Ishikawa (cell line): ENCODE measurements around the gene ATP10D.

Experiments
- CEBPB ChIP-seq: IDR thresholded peaks from 2 replicates; pipeline ENCODE4 v1.6.1; 2012
- CREB1 ChIP-seq: IDR thresholded peaks from 2 replicates; pipeline ENCODE4 v1.6.1; 2012; ENCODE audit warnings: low read depth
- EGR1 ChIP-seq: IDR thresholded peaks from 2 replicates; pipeline ENCODE4 v1.6.1; 2012
- EP300 ChIP-seq: IDR thresholded peaks from 2 replicates; pipeline ENCODE4 v1.6.1; 2012; ENCODE audit warnings: borderline replicate concordance
- FOXM1 ChIP-seq: IDR thresholded peaks from 2 replicates; pipeline ENCODE4 v1.6.1; 2012; ENCODE audit warnings: low read depth, borderline replicate concordance
- MAX ChIP-seq: IDR thresholded peaks from 2 replicates; pipeline ENCODE4 v1.6.1; 2012
- NFIC ChIP-seq: IDR thresholded peaks from 2 replicates; pipeline ENCODE4 v1.6.1; 2012
- RAD21 ChIP-seq: IDR thresholded peaks from 2 replicates; pipeline ENCODE4 v1.6.1; 2012; ENCODE audit warnings: low read depth
- REST ChIP-seq: IDR thresholded peaks from 2 replicates; pipeline ENCODE4 v1.6.1; 2012; ENCODE audit warnings: low read depth, mild to moderate bottlenecking
- TAF1 ChIP-seq: IDR thresholded peaks from 2 replicates; pipeline ENCODE4 v1.6.1; 2012; ENCODE audit warnings: low read depth, mild to moderate bottlenecking
- TCF12 ChIP-seq: IDR thresholded peaks from 2 replicates; pipeline ENCODE4 v1.6.1; 2012; ENCODE audit warnings: low read depth
- TEAD4 ChIP-seq: IDR thresholded peaks from 2 replicates; pipeline ENCODE4 v1.6.1; 2012
- USF1 ChIP-seq: IDR thresholded peaks from 2 replicates; pipeline ENCODE4 v1.6.1; 2012
- YY1 ChIP-seq: IDR thresholded peaks from 2 replicates; pipeline ENCODE4 v1.6.1; 2012; ENCODE audit warnings: low read depth
- ZBTB7A ChIP-seq: IDR thresholded peaks from 2 replicates; pipeline ENCODE4 v1.6.1; 2012; ENCODE audit warnings: low read depth

ATP10D gene

GRCh38 chr4:47534772-47535171 is 49.7 kb downstream of the ATP10D start:
- TF ChIP-seq NFIC (no peak), TEAD4 (no peak), ZBTB7A (no peak), MAX (no peak), RAD21 (no peak), EGR1 (no peak), TCF12 (no peak), CREB1 (no peak), USF1 (no peak)

- TF ChIP-seq EP300 (no peak), FOXM1 (no peak), REST (no peak), ZBTB7A (no peak), TAF1 (no peak), NFIC (no peak), TEAD4 (no peak), CREB1 (no peak), USF1 (no peak), YY1 (no peak), RAD21 (no peak), TCF12 (no peak), CEBPB (no peak)
Measured at GRCh38 chr4:47535567-47536147, 50.6 kb downstream of the ATP10D start.

DNA sequence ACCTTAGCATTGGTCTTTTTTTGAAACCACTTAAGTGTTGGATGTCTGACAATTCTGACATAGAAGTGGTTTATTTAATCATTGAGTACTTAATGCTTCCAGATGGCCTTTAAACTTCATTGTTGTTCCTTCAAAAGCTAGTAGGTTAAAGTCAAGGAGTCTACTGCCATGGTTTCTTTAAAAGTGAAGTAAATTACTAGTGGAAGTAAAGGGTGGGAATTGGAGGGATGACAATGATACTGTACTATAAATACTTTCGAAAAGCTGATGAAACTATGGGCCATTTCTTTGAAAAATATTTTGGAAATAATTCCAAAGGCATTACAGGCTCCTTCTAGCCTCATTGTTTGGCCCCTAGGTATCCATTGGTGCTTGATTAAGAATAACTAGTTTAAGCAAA is 51.9 kb downstream of the ATP10D start:
- TF ChIP-seq TEAD4: no peak
- TF ChIP-seq TCF12: no peak
- TF ChIP-seq USF1: no peak
- no peak for TF ChIP-seq NFIC
- no peak for TF ChIP-seq ZBTB7A
- no peak for TF ChIP-seq FOXM1
- no peak for TF ChIP-seq RAD21

- no peak for TF ChIP-seq FOXM1
- no peak for TF ChIP-seq CREB1
- no peak for TF ChIP-seq USF1
- TF ChIP-seq EP300: no peak
- TF ChIP-seq TEAD4: no peak
- TF ChIP-seq ZBTB7A: no peak
- TF ChIP-seq EGR1: no peak
- no peak for TF ChIP-seq TAF1
- TF ChIP-seq RAD21: no peak
- TF ChIP-seq CEBPB: no peak
- no peak for TF ChIP-seq REST
Measured at GRCh38 chr4:47538111-47538824, 53.2 kb downstream of the ATP10D start.

DNA sequence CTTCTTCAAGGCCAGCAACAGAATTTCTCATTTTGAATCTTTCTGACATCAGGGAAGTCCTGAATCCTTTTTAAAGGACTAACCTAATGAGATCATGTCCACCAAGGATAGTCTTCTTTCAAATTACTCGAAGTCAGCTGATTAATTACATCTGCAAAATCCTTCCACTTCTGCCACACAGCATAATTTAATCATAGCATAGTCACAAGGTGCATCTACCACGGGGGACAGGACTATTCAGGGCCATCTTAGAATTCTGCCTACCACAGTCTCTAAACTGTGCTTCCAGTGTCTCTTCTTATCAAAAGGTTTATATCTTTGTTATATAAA is 53.7 kb downstream of the ATP10D start:
- TF ChIP-seq TAF1: no peak
- TF ChIP-seq TEAD4: no peak
- TF ChIP-seq EP300: no peak
- no peak for TF ChIP-seq FOXM1
- TF ChIP-seq ZBTB7A: no peak
- no peak for TF ChIP-seq EGR1
- no peak for TF ChIP-seq USF1
- TF ChIP-seq MAX: no peak
- no peak for TF ChIP-seq TCF12
- TF ChIP-seq RAD21: no peak
- TF ChIP-seq REST: no peak
- no peak for TF ChIP-seq CREB1
- TF ChIP-seq NFIC: no peak
- TF ChIP-seq CEBPB: no peak
- TF ChIP-seq YY1: no peak
